GM10266 (cell line): Measurements from ENCODE around the gene SIRT4.

Experiments used
- DNase-seq: peaks from one replicate; pipeline ENCODE4 v3.0.0; 2012; ENCODE audit errors: extremely low spot score
- TF ChIP-seq, protein P1 (sequence below): IDR thresholded peaks from 2 replicates; pipeline ENCODE4 v1.5.1; 2012; ENCODE audit warnings: mild to moderate bottlenecking, low read depth; ENCODE audit not compliant: control insufficient read depth, insufficient read depth; ENCODE audit errors: missing control alignments

The SIRT4 gene

GRCh38 chr12:120266180-120266870, 35.8 kb upstream of the SIRT4 start:
- no peak for DNase-seq
- TF ChIP-seq, protein P1, sequence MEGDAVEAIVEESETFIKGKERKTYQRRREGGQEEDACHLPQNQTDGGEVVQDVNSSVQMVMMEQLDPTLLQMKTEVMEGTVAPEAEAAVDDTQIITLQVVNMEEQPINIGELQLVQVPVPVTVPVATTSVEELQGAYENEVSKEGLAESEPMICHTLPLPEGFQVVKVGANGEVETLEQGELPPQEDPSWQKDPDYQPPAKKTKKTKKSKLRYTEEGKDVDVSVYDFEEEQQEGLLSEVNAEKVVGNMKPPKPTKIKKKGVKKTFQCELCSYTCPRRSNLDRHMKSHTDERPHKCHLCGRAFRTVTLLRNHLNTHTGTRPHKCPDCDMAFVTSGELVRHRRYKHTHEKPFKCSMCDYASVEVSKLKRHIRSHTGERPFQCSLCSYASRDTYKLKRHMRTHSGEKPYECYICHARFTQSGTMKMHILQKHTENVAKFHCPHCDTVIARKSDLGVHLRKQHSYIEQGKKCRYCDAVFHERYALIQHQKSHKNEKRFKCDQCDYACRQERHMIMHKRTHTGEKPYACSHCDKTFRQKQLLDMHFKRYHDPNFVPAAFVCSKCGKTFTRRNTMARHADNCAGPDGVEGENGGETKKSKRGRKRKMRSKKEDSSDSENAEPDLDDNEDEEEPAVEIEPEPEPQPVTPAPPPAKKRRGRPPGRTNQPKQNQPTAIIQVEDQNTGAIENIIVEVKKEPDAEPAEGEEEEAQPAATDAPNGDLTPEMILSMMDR, result no peak

DNA sequence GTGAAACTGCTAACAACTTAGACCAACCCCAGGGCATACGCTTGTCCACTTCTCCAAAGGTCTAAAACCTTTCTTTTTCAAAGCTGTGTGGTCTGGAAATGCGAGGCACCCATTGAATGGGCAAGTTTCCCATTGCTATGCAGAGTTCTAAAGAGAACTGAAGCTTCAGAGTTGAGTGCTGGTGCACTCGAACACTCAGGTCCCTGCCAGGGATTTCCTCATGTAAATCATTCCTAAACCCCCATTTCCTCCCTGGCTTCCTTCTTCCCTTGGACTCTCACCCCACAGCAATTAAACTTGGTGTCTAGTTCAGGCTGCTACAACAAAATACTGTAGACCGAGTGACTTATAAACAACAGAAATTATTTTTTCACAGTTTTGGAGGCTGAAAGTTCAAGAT, 34.4 kb upstream of the SIRT4 start:
- TF ChIP-seq, protein P1, result no peak
- DNase-seq, result no peak

DNA sequence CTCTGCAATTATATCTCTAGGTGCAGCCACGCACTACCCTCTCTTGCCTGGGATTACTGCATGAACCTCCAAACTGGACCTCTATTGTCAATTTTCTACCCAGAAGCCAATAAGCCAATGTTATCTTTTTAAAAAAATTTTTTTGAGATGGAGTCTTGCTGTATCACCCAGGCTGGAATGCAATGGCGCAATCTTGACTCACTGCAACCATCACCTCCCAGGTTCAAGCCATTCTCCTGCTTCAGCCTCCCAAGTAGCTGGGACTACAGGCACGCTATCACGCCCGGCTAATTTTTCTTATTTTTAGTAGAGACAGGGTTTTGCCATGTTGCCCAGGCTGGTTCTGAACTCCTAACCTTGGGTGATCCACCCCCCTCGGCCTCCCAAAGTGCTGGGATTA, 25.4 kb upstream of the SIRT4 start:
- DNase-seq, result no peak
- TF ChIP-seq, protein P1, result no peak

- TF ChIP-seq, protein P1, result no peak
- no peak for DNase-seq
Measured at GRCh38 chr12:120278137-120279069, 23.7 kb upstream of the SIRT4 start.

- no peak for DNase-seq
- TF ChIP-seq, protein P1, result no peak
Measured at GRCh38 chr12:120283318-120283717, 18.8 kb upstream of the SIRT4 start.

GRCh38 chr12:120284381-120284780, 17.7 kb upstream of the SIRT4 start:
- TF ChIP-seq, protein P1, result no peak
- no peak for DNase-seq
